DMS 273 treated with DMSO at 0.1 percent for 48 hours (cell line): ENCODE results near the gene HOXD10.

Experiments
- DNase-seq: peaks from one replicate; lab custom pipeline; 2025; lab: John Stamatoyannopoulos, UW

The HOXD10 gene

GRCh38 chr2:176096243-176096985, 20.2 kb upstream of the HOXD10 start:
- no peak for DNase-seq

DNA sequence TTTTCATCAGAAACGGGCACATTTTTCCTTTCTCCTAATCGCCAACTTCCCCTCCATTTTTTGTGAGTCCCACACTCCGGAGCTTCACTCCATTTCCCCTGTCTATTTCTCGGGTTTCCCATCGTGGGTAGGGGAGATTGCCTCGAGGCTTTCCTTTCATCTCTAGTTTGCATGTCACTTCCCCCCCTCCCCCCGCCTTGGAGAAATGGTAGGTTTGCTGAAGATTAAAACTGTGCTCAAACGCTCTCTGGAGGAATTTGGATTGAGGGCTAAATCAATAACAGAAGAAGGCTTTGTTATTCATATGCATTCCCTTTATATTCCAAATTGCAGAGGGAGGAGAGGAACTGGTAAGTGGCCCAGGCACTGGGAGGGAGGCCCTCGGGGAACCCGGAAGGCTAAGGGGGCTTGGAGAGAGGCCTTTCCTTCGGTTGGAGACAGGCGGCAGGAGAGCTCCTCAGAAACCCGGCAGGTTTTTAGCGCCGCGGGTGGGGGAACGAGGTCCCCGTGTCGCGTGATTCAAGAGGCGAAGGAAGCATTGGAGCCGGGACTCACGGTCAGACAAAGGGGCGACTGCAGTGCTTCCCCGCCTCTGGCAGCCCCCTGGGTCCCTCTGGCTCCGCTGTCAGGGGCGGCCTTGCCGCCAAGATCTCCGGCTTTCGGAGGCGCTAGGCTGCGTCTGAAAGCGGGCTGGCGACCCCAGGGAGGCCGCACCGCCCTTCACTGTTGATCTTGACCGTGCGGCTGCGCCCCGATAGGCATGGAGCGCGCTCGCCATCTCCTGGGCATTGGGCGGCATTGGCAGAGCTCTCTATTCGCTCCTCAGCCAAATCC, 19.4 kb upstream of the HOXD10 start:
- DNase-seq = peak; percentile 77

DNA sequence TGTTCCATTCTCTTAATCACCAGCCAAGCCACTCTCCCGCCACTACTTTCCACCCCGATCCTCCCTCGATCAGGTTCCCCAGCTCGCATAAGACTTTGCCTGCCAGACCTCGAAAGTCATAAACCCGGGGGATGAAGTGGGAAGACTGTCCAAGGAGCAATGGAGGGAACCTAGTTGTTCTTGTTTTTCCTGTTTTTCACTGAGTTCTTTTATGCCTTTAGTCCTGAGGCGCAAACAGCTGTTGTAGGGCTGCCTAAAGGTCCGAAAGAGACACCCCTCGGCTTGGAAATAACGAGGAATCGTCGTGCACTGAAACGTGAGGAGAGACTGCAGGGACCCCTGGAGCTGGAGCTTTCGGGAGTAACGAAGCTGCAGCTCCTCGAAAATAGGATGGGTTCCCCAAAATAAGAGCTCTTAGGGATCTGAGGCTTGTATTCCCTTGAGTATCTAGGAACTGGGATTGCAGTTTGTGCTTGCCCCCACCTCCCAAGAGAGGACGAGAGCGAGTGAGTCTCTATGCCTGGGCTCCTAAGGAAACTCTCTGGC, 18.7 kb upstream of the HOXD10 start:
- DNase-seq = no peak

DNA sequence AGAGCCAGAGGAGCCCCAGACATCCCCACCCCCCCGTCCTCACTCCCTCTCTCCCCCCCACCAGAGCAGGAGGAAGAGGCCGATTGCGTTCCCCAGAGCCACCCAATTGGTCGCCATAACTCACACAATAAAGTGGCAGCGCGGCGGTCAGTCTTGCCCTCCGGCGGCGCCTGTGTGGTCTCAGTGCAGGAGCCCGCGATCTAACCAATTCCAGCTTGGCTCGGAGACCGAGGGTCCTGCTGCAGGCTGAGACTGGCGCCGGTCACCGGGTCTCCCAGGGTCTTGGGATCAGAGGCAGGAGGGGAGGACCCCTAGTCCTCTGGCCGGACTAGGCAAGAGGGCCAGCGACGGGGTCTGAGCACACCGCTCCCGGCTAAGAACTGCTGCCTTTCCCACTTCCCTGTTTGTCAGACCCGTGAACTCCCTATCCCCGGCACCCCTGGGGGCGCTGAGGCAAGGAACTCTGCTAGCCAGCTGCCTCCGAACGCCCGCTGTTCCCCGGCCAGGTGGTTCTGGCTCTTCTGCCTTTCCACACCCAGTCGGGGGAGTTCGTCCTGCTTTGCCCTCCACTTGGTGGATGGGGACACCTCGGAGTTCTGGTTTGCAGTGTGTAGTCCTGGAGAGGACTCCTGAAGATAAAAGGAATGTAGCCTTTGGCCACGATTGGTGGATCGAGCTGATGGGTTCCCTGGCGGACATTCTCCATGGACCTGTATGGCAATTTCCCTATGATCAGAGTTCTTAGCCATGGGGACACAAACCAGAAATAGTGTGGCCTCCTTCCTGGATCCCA, 18.0 kb upstream of the HOXD10 start:
- no peak for DNase-seq

DNA sequence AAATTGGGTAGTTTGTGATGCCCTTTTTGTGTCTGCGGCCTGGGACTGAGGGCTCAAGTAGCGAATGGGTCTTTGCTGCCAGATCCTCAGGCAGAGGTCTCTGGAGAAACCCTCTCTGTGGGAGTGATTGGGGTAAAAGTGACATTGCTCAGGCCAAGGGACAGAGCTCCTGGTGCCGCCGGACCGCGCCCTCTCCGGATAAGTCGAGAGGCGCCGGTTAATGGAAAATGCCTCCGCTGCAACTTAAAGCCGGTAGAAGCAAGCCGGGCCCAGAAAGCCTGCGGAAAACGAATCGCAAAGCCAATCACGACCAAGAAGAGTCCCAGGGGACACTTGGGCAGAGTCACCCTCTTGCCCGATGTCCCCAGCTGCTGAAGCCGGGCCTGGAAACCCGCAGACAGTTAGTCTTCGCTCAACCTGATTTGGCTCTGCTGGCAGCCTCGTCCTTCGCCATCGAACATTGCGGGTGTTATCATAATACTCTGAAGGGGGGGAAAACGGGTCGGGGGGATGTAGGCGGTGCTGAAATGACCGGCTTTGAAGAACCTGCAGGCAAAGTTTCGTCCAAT, 17.3 kb upstream of the HOXD10 start:
- DNase-seq = no peak

- no peak for DNase-seq
These were observed 16.6 kb upstream of the HOXD10 start, which contains the start of gene HOXD12 for GRCh38 chr2:176099728-176100546. TSS of gene HOXD12 (plus strand) at chr2:176099795. CDS start at chr2:176099802, 7 bp downstream.

DNA sequence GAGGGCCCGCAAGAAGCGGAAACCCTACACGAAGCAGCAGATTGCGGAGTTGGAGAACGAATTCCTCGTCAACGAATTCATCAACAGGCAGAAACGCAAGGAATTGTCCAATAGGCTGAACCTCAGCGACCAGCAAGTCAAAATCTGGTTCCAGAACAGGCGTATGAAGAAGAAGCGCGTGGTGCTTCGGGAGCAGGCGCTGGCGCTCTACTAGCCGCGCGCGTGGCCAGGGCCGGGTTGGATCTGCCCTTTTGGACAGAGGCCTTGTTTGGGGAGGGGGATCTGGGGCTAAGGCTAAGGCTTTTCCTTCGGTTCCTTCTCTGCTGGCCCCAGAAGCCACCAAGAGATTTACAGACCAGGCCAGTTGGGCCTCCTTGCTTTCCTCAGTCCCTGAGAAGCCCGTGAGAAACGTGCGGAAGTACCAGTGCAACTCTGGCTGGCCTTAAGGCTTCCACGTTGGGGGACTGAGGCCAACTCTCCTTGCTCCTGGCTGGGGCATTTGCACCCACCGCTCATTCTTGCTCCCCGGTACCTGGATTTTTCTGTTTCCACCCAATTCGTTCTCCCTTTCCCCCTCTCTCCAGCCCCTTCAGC, 15.9 kb upstream of the HOXD10 start:
- DNase-seq = no peak

DNA sequence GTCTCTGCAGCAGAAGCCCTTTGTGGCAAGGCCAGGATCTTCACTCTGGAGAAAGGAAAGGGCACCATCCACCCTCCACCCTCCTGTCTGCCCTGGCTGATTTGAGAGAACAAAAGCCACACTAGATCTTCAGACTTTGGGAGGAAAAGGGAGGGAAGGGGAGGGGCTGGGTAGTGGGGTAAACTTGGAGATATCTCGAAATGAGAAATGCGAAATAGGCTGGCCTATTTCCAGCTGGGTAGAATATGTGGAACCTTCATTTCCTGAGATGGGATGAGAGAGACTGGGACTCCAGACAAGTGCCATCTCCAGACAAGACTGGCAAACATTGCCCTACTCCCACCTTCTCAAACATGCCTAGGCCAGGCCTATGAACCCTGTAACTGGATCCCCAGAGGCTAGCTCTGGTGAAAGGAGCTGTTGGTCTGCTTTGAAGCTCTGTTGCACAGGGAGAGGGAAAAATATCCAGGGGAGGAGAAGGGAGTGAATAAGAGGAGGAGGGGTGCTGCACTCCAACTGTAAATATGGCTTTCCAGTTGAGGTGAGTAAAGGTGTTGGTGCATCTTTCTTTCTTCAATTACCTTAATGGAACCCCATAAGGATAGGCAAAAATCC, 15.3 kb upstream of the HOXD10 start:
- DNase-seq = no peak

GRCh38 chr2:176101842-176102241, 14.7 kb upstream of the HOXD10 start:
- no peak for DNase-seq

DNA sequence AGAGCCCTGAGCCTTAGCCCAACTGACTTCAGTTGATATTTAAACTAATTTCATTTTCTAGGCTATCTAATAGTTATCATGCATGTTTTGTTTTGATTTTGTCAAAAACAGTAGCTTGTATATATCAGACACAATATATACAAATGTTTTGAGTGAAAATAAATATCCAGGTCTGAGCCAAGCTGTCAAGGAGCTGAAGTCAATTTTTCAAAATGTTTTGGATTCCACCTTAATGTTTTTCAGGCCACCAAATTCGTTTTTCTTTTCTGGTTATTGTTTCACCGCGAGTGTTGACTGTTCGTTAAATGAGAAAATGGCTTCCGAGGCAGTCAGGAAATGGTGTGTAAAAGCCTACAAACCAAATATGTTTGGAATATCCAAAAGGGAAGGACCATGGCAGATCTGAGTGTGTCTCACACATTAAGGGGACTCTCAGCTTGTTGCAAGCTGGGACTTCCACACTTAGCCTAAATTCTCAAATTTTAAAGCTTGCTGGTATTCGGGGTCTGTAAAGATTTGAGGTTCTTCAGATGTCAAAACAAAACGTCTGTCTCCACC, 14.2 kb upstream of the HOXD10 start:
- no peak for DNase-seq

GRCh38 chr2:176103194-176103593, 13.4 kb upstream of the HOXD10 start:
- DNase-seq = no peak

DNA sequence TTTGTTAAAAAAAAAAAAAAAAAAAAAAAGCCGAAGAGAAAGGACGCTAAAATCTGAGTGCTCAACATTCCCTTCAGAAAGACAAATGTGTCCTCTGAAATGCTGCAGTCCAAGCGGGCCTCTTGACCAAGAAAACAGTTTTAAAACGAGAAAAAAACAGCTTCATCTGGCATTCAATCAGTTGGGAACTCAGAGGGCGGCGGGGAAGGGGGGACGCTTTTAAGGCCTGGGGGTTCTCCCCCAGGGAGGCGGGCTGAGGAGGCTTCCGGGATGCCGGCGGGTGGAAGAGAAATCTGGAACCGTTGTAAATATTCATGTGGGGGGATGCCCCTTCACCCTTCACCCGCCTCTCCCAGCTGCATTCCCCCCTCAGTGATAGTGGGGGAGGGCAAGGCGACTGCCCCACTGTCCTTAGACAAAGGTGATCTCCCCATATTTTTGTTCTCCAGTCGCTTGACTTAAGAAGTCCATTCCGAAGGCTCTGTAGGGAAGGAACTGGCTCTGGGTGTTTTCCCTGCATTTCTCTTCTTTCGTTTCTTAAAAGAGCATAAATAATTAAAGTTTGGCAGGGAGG, 12.7 kb upstream of the HOXD10 start:
- no peak for DNase-seq

- no peak for DNase-seq
These were observed 12.1 kb upstream of the HOXD10 start for GRCh38 chr2:176104316-176105077.

DNA sequence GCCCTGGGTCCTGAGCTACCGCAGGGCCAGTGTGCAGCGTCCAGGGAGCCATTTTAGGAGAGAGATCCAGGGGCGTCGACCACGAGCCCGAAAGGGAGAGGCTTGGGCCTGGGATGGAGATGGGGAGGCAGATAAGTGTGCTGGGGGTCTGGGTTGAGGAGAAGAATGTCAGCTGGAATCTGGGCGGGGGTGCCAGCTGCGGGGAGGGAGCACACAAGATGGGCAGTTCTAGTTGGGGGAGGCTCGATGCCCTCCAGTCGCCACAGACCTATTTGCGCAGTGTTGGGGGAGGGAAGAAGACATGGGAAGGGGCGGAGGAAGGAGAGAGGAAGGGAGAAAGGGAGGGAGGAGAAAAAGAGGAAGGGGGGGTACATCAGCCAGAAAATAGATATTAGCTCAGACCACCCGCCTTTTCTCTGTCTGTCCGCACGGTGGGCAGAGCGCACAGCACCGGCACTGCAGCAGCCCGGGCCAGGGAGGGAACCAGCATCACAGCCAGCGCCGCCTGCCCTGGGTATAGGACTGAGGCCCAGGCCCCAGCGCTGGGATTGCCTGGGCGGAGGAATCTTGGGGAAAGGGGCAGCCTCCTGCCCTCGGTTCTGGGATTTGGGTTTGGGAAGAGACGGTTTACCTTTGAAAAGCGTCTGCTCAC, 11.4 kb upstream of the HOXD10 start:
- DNase-seq = no peak

DNA sequence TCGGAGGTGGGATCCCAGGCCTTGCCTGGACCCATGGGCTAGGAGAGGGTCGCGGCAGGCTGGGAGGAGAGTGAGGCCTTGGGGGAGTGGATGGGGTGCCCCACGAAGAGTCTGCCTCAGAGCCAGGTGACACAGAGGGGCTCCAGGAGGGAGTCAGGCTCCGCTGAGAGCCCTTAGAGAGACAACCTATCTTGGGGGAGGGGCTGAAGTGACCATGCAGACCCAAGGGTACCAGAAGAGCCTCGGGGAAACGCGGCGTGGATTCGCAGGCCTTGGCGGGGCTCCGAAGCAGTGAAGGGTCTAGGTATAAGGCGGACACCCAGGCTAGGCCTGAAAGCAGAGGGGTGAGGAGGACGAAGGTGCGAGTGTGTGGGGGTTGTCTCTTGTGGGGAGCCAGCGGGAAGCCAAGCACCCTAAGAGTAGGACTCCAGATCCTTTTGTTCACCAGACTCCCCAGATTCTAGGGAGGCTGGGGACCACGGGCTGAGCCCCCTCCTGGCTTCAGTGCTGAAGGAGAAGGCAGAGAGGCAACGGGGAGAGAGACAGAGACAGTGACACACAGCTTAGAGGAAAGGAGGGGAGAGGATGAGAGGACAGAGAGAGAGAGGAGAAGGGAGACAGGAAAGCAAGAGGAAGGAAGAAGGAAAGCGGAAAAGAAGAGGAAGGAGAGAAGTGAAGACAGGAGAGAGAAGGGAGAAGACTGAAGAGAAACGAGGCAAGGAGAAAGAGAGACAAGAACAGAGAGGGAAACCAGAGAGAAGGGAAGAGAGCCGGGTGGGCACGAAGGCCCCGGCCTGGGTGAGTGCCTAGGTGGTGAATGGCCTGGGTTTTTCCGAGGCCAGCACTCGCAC, 10.6 kb upstream of the HOXD10 start:
- DNase-seq = no peak

GRCh38 chr2:176106581-176107539, 9.7 kb upstream of the HOXD10 start, which contains the start of gene HOXD11:
TSS of gene HOXD11 (plus strand) at chr2:176107280. CDS start at chr2:176107356, 76 bp downstream.
- no peak for DNase-seq
